BLaER1 (cell line): ENCODE data around the gene YTHDF1.

Experiments
- H3K27ac ChIP-seq: shearing (Covaris generic); formaldehyde crosslinking; 2 replicates; pipeline ENCODE4 v1.8.1; 2022
- H3K27me3 ChIP-seq: shearing (Covaris generic); formaldehyde crosslinking; 2 replicates; pipeline ENCODE4 v1.8.1; 2022
- H3K36me3 ChIP-seq: shearing (Covaris generic); formaldehyde crosslinking; 2 replicates; pipeline ENCODE4 v1.8.1; 2022
- H3K4me1 ChIP-seq: shearing (Covaris generic); formaldehyde crosslinking; 2 replicates; pipeline ENCODE4 v1.8.1; 2022
- H3K4me2 ChIP-seq: shearing (Covaris generic); formaldehyde crosslinking; 2 replicates; pipeline ENCODE4 v1.8.1; 2022
- H3K4me3 ChIP-seq: shearing (Covaris generic); formaldehyde crosslinking; 2 replicates; pipeline ENCODE4 v1.8.1; 2022
- H3K9ac ChIP-seq: shearing (Covaris generic); formaldehyde crosslinking; 2 replicates; pipeline ENCODE4 v1.8.1; 2022
- H3K9me3 ChIP-seq: shearing (Covaris generic); formaldehyde crosslinking; 2 replicates; pipeline ENCODE4 v1.8.1; 2022
- H4K20me1 ChIP-seq: shearing (Covaris generic); formaldehyde crosslinking; 2 replicates; pipeline ENCODE4 v1.8.1; 2022
- Cebpa-rat ChIP-seq: shearing (Covaris generic); IDR thresholded peaks from 2 replicates; pipeline ENCODE4 v1.8.1; 2022

Gene YTHDF1

DNA sequence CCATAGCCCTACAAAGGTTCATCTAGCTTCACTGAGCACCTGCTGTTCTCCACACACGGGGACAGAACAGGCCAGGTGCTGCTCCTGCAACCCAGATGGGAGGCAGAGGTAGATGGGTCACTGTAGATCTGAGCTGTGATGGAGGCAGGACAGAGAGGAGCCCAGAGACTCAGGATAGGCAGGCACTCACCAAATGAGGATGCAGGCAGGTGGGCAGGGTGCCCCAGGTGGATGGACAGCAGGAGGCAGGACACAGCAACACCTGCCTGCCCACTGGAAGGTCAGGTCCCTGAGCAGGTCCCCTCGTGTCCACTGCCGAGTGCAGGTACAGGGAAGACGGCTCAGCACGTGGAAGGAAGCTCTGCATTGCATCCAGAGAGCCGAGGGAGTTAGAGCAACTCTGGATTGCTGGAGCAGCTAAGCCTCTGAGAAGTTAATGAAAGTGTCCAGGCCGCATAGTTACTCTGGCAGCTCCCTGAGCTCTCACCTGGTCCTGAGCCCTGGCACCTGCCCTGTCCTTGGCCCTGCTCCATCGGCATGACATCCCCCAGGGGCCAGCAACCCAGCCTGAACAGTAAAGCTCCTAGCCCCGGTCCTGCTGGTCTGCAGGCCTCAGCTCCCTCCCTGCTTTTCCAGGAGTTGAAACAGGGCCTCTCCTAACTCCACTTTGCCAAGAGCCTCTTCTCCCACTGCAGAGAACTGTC is 4.9 kb upstream of the YTHDF1 start:
- TF ChIP-seq Cebpa-rat, result no peak
- no peaks in the 10 kb centered on the region for H3K27me3 ChIP-seq

DNA sequence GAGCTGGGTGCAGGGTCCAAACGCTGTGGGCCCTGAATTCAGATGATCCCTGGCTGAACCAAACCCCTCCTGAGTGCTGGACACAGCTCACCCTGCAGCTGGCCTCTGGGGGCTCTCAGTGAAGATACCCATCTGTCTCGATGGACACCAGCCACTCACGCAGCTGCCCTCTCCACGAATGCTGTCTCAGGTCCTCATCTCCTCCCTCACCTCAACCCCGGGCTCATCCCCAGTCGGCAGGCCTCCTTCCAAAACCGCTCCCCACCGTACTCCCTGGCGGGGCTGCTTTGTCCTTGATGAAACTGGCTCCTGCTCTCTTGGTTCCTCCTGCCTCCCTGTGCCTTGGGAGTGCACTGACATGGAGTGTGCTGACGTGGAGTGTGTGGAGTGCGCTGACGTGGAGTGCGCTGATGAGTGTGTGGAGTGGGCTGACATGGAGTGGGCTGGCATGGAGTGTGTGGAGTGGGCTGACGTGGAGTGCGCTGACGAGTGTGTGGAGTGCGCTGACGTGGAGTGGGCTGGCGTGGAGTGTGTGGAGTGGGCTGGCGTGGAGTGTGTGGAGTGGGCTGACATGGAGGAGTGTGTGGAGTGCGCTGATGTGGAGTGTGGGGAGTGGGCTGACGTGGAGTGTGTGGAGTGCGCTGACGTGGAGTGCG is 4.1 kb upstream of the YTHDF1 start:
- H3K27me3 ChIP-seq, result no peaks in the 10 kb centered on the region
- no peak overlapping the region for H3K4me2 ChIP-seq

More for the DNA sequence above, 4.9 kb upstream of the YTHDF1 start:
- no peak overlapping the region for H3K4me3 ChIP-seq
- H3K36me3 ChIP-seq, result no peaks in the 10 kb centered on the region
- H3K4me1 ChIP-seq, result peaks cover 54% of the 10 kb centered on the region
- H3K27ac ChIP-seq, result no peak overlapping the region
- H3K9me3 ChIP-seq, result no peaks in the 10 kb centered on the region
- no peak overlapping the region for H3K9ac ChIP-seq
- no peaks in the 10 kb centered on the region for H4K20me1 ChIP-seq
- no peak overlapping the region for H3K4me2 ChIP-seq

DNA sequence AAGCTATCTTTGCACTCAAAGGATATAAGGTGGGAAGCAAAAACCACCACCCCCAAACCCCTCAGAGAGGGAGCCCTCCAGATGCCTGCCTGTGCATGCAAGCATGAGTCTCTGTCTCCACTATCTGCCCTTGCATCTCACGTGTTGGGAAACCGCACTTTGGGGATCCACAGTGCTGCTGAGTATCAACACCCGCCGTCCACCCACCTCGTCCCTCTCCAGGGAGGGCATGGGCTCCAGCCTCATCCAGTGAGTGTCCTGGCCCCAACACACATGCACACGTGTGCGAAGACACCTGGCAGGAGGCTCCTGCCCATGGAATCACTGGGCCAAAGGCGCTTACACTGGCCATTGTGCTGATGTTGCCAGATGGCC is 3.5 kb upstream of the YTHDF1 start:
- Histone ChIP-seq H3K27me3 (no peaks in the 10 kb centered on the region), H3K4me1 (peaks cover 48% of the 10 kb centered on the region), H3K27ac (no peak overlapping the region), H4K20me1 (peaks cover 14% of the 10 kb centered on the region), H3K36me3 (peaks cover 6% of the 10 kb centered on the region), H3K4me3 (no peak overlapping the region), H3K9ac (no peak overlapping the region), H3K4me2 (no peak overlapping the region), H3K9me3 (no peaks in the 10 kb centered on the region)
- no peak for TF ChIP-seq Cebpa-rat

More for the DNA sequence above, 4.1 kb upstream of the YTHDF1 start:
- Histone ChIP-seq H3K9ac (no peak overlapping the region), H3K4me1 (peaks cover 48% of the 10 kb centered on the region), H3K36me3 (peaks cover under 1% of the 10 kb centered on the region; the same call in 1 of the 2 replicates), H3K27ac (no peak overlapping the region), H3K9me3 (no peaks in the 10 kb centered on the region), H4K20me1 (peaks cover 8% of the 10 kb centered on the region), H3K4me3 (no peak overlapping the region)
- TF ChIP-seq Cebpa-rat, result no peak

DNA sequence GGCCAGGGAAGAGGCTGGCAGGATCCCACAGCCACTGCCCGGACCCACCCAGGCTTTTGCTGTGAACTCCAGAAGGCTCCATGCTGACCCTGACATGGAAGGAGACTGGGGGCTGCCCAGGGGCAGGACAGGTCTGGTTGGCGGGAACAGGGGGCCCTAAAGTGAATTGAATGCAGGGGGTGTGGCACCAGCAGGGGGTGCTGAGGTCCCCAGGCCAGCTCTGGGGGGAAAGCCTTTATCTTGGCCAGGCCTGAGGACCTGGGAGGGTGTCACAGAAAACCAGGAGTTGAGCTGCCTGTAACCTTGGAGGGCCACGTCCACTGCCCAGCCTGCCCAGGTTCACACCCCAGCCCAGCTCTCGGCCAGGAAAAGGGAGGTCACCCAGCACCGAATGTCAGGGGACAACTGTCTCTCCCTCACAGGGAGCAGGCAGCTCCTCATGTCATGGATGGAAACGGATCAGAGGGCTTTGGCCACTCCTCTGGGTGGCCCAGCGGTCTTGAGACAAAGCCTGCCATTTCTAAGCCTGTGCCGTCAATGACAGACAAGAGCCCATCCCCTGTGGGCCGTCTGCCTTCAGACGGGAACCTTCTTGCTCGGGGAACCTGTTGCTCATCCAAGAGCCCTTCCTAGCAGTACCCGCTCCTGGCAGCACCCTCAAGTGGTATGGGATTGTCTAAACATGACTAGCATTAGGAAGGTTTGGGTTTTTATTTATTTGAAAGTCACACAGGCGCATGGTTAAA is 2.9 kb upstream of the YTHDF1 start:
- TF ChIP-seq Cebpa-rat, result no peak
- no peaks in the 10 kb centered on the region for H3K9me3 ChIP-seq
- no peaks in the 10 kb centered on the region for H3K27me3 ChIP-seq
- peaks cover 47% of the 10 kb centered on the region for H3K4me1 ChIP-seq
- H3K9ac ChIP-seq, result no peak overlapping the region
- peaks cover 12% of the 10 kb centered on the region for H3K36me3 ChIP-seq
- no peak overlapping the region for H3K4me3 ChIP-seq
- no peak overlapping the region for H3K4me2 ChIP-seq
- H4K20me1 ChIP-seq, result peaks cover 20% of the 10 kb centered on the region
- peak overlapping the region; percentile 97; the same call in 1 of the 2 replicates for H3K27ac ChIP-seq

DNA sequence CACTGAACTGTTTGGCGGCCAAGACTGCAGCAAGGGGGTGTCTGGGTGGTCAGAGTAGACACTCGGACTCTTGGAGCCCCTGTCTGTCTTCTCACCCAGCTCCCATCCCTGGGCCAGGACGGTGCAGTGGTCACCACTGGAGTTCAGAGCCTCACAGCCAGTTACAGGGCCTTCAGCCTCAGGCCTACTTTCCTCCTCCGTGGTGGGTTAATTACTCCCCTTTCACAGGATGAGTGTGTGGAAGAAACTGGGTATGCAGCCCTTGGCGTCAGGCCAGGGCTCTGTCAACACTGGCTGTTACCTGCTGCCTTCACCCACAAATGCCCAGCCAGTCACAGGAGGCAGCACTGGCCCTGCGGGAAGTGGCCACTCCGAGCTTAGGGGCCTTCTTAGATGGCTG is 1.8 kb upstream of the YTHDF1 start:
- Histone ChIP-seq H3K4me1 (peaks cover 47% of the 10 kb centered on the region), H3K4me2 (peak overlapping the region; percentile 90), H3K27me3 (no peaks in the 10 kb centered on the region), H3K36me3 (peaks cover 24% of the 10 kb centered on the region), H3K9ac (peak overlapping the region; percentile 98; the same call in 1 of the 2 replicates), H4K20me1 (peaks cover 31% of the 10 kb centered on the region), H3K9me3 (no peaks in the 10 kb centered on the region), H3K27ac (peak overlapping the region; percentile 97), H3K4me3 (no peak overlapping the region; the same call in 1 of the 2 replicates)
- TF ChIP-seq Cebpa-rat, result no peak

DNA sequence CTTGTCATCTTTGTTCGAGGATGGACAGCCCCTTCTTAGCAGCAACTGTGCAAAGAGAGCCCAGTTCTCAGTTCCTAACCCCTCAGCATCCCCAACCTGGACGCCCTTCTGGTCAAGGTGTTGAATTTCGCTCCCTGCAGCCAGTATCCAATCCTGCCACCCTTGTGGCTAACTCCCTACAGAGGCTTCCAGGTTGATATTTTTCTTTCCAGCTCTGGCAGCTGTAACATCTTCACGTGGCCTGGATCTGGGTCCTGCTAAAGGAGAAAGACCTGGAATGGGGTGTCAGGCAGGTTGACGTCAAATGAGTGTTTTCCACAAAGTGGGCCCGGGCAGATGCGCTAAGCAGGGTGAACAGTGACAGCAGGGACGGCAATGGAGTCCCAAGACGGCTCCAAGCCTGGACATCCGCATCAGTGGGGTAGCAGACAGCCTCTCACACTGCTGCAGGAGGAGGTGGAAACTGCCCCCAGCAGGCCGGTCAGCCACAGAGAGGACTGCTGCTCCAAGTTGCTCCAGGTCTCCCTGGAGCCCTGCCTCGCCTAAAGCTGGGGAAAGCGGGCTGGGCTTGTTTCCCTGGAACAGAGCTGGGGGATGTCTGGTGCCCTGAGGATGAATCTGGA is 1.0 kb upstream of the YTHDF1 start:
- peak overlapping the region; percentile 97 for H3K27ac ChIP-seq
- H3K36me3 ChIP-seq, result peaks cover 31% of the 10 kb centered on the region
- peak overlapping the region; percentile 98 for H3K9ac ChIP-seq
- no peaks in the 10 kb centered on the region for H3K27me3 ChIP-seq
- TF ChIP-seq Cebpa-rat, result no peak
- H3K4me3 ChIP-seq, result peak overlapping the region; percentile 96
- no peaks in the 10 kb centered on the region for H3K9me3 ChIP-seq
- peaks cover 39% of the 10 kb centered on the region for H4K20me1 ChIP-seq
- peak overlapping the region; percentile 90 for H3K4me2 ChIP-seq
- peaks cover 54% of the 10 kb centered on the region for H3K4me1 ChIP-seq

DNA sequence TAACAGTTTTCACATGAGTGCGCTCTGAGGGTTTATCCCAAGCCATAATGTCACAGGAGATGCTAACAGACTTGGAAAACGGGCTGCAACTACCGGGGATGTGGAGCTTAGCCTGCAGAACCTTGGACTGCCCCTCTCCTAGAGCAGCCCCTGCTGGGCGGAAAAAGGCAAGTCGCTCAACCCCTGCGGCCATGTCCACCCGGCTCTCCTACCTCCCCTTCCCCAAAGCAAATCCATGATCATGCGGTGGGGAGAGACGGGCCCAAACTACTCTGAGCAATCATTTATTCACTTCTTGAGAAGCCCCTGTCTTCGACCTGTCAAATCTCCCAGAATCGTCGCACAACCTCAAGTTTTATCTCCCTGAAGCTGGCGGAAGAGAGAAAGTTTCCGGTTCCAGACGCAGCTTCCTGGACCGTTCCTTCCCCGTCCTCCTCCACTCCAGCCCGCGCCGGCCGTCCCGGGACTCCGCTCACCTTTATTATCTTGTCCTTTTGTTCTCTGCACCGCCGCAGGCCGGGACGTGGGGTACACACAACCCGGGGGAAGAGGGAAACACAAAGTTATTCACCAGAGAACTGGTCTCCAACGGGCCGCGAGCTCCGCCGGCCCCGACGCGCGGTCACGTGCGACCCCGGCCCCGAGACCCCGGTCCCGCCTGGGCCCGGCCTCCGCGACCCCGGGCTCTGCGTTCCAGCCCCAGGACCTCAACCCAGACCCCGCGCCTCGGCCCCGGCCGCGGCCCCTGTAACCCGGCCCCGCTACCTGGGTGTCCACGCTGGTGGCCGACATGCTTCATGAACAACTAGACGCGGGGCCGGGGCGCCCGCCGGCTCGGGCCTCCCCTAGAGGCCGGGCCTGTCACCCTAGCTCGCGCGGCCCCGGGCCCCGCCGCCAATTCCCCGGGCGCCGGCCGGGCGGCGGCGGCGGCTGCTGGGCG is 560 bp downstream of the YTHDF1 start:
- peak overlapping the region; percentile 98 for H3K9ac ChIP-seq
- H3K27me3 ChIP-seq, result no peaks in the 10 kb centered on the region
- H3K36me3 ChIP-seq, result peaks cover 47% of the 10 kb centered on the region
- H3K27ac ChIP-seq, result peak overlapping the region; percentile 97
- H3K4me2 ChIP-seq, result peak overlapping the region; percentile 90
- peak overlapping the region; percentile 96 for H3K4me3 ChIP-seq
- H3K9me3 ChIP-seq, result no peaks in the 10 kb centered on the region
- peaks cover 63% of the 10 kb centered on the region for H3K4me1 ChIP-seq
- TF ChIP-seq Cebpa-rat, result no peak
- peaks cover 55% of the 10 kb centered on the region for H4K20me1 ChIP-seq

DNA sequence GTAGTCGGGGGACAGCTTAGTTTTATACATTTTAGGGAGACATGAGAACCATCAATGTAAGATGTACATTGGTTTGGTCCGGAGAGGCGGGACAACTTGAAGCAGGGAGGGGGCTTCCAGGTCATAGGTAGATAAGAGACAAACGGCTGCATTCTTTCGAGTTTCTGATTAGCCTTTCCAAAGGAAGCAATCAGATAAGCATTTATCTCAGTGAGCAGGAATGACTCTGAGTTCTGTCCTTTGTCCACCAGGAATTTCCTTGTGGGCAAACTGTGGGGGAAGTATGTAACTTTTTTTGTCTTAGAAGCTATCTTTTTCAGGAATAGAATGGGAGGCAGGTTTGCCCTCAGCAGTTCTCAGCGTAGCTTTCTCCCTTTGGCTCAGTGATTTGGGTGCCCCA is 1.4 kb downstream of the YTHDF1 start:
- Histone ChIP-seq H4K20me1 (peaks cover 63% of the 10 kb centered on the region), H3K4me1 (peaks cover 72% of the 10 kb centered on the region)

More for the DNA sequence above, 1.4 kb downstream of the YTHDF1 start:
- TF ChIP-seq Cebpa-rat, result no peak
- H3K27me3 ChIP-seq, result no peaks in the 10 kb centered on the region
- no peaks in the 10 kb centered on the region for H3K9me3 ChIP-seq
- no peak overlapping the region for H3K27ac ChIP-seq
- H3K36me3 ChIP-seq, result peaks cover 56% of the 10 kb centered on the region
- H3K4me3 ChIP-seq, result peak overlapping the region; percentile 96
- H3K9ac ChIP-seq, result peak overlapping the region; percentile 98; the same call in 1 of the 2 replicates
- H3K4me2 ChIP-seq, result peak overlapping the region; percentile 90
